HepG2 (cell line): ENCODE measurements around the gene ALK. TPM values are rescaled to one million over a fixed set of nuclear protein-coding genes. Genes with fewer than 3 reads are reported as not detected.

Experiments used
- ATAC-seq: fragments of 200-7000 bp; cut with Tn5 transposase; 3 replicates; pipeline ENCODE4 v1.9.1; 2020; ENCODE audit warnings: mild to moderate bottlenecking, moderate library complexity
- BruUV-seq: library from RNA; stranded (reverse); fragments of 400-500 nt; replicated peaks from 2 replicates; lab custom pipeline; 2021; lab: Mats Ljungman, UMichigan
- CTCF ChIA-PET: fragments of 300-600 bp; formaldehyde crosslinking; extraction: SDS; loops from one replicate; lab custom pipeline; 2021; ENCODE audit warnings: low total read pairs, inconsistent platforms, low intra/inter-chr PET ratio; lab: Yijun Ruan, JAX
- POLR2A ChIA-PET: fragments of 350-600 bp; sonication (Branson Sonifier 250); formaldehyde crosslinking; loops from one replicate; lab custom pipeline; 2020; ENCODE audit warnings: antibody characterized with exemption, inconsistent platforms; lab: Yijun Ruan, JAX
- DNase-seq: peaks from one replicate; pipeline ENCODE4 v3.0.0-alpha.2; 2015; ENCODE audit warnings: low spot score
- FAIRE-seq: peaks from 3 replicates; lab custom pipeline; 2011; peaks lifted over from hg19 to GRCh38; lab: Jason Lieb, UNC
- H2AFZ ChIP-seq: one replicate; pipeline ENCODE4 v1.6.1; 2011; ENCODE audit warnings: low read length, inconsistent platforms
- H3K27ac ChIP-seq: fragments of 300-600 bp; 3 replicates; pipeline ENCODE4 v1.8.0; 2011; ENCODE audit warnings: mixed run types, mild to moderate bottlenecking, mixed read lengths, low read length, inconsistent platforms; ENCODE audit not compliant: insufficient read depth; ENCODE audit errors: extremely low read length
- H3K27me3 ChIP-seq, 2 experiments: fragments of 200-600 bp in 1 of 2; 2 replicates in 1 of 2; 3 replicates in 1 of 2; pipeline versions ENCODE4 v1.6.0 to v1.8.0; 2011; ENCODE audit warnings: low read length in 2 of 2, mild to moderate bottlenecking in 2 of 2, moderate library complexity in 2 of 2, inconsistent platforms in 1 of 2; ENCODE audit not compliant: insufficient read depth in 2 of 2, control insufficient read depth in 1 of 2
- H3K36me3 ChIP-seq, 2 experiments: fragments of 200-600 bp in 1 of 2; replicated peaks in 1 of 2; 2 replicates in 1 of 2; 3 replicates in 1 of 2; pipeline versions ENCODE4 v1.5.1 to v1.8.0; 2011; ENCODE audit warnings: low read length in 2 of 2, inconsistent platforms in 1 of 2; ENCODE audit not compliant: insufficient read depth in 2 of 2, control insufficient read depth in 1 of 2
- H3K4me1 ChIP-seq: 2 replicates; pipeline ENCODE4 v1.5.1; 2012; ENCODE audit warnings: low read length, inconsistent platforms; ENCODE audit not compliant: insufficient read depth
- H3K4me2 ChIP-seq: 2 replicates; pipeline ENCODE4 v1.6.0; 2011; ENCODE audit warnings: low read depth, low read length, inconsistent platforms
- H3K4me3 ChIP-seq, 3 experiments: fragments of 200-600 bp in 1 of 3; sonication (generic), shearing (Covaris generic) in 1 of 3; replicated peaks in 1 of 3; 2 replicates each; pipeline ENCODE4 v1.5.1; 2011 to 2016; ENCODE audit warnings: low read length in 3 of 3, inconsistent platforms in 2 of 3, low read depth in 2 of 3, mild to moderate bottlenecking in 2 of 3, control low read depth in 1 of 3, mixed read lengths in 1 of 3; ENCODE audit not compliant: insufficient read depth in 1 of 3
- H3K79me2 ChIP-seq: one replicate; pipeline ENCODE4 v1.6.1; 2011; ENCODE audit warnings: low read length, inconsistent platforms; ENCODE audit not compliant: insufficient read depth
- H3K9ac ChIP-seq: 2 replicates; pipeline ENCODE4 v1.6.0; 2011; ENCODE audit warnings: mild to moderate bottlenecking, low read depth, low read length, inconsistent platforms; ENCODE audit not compliant: insufficient read depth
- H3K9me3 ChIP-seq: 2 replicates; pipeline ENCODE4 v1.5.1; 2012; ENCODE audit warnings: mild to moderate bottlenecking, low read length
- H4K20me1 ChIP-seq: 2 replicates; pipeline ENCODE4 v1.6.0; 2011; ENCODE audit warnings: inconsistent platforms, mild to moderate bottlenecking, low read length, moderate library complexity; ENCODE audit not compliant: insufficient read depth
- JUN ChIP-seq: sonication (generic); formaldehyde crosslinking; IDR thresholded peaks from 2 replicates; pipeline ENCODE4 v1.4.0; 2020; ENCODE audit warnings: mild to moderate bottlenecking, missing genetic modification reagents
- MAFF ChIP-seq: IDR thresholded peaks from 2 replicates; pipeline ENCODE4 v1.6.1; 2011; ENCODE audit warnings: low read depth, low read length, improper control_type of control experiment
- MTF1 ChIP-seq: sonication (generic); formaldehyde crosslinking; IDR thresholded peaks from 2 replicates; pipeline ENCODE4 v1.5.0; 2020; ENCODE audit warnings: missing genetic modification reagents
- TBL1XR1 ChIP-seq: fragments of 150-350 bp; IDR thresholded peaks from 2 replicates; pipeline ENCODE4 v1.6.1; 2014; ENCODE audit warnings: borderline replicate concordance, low read length; ENCODE audit not compliant: partially characterized antibody
- ZBTB44 ChIP-seq: sonication (generic); formaldehyde crosslinking; IDR thresholded peaks from 2 replicates; pipeline ENCODE4 v1.4.0; 2020; ENCODE audit warnings: missing genetic modification reagents
- ZNF260 ChIP-seq: sonication (generic); formaldehyde crosslinking; IDR thresholded peaks from 2 replicates; pipeline ENCODE4 v1.4.0; 2020; ENCODE audit warnings: missing genetic modification reagents, low read depth, mild to moderate bottlenecking, borderline replicate concordance
- ZNF556 ChIP-seq: sonication (generic); formaldehyde crosslinking; IDR thresholded peaks from 2 replicates; pipeline ENCODE4 v1.4.0; 2020; ENCODE audit warnings: mild to moderate bottlenecking, missing genetic modification reagents, borderline replicate concordance
- ZNF780A ChIP-seq: sonication (generic); formaldehyde crosslinking; IDR thresholded peaks from 2 replicates; pipeline ENCODE4 v1.8.0; 2022; ENCODE audit warnings: mild to moderate bottlenecking, missing genetic modification reagents, moderate library complexity
- WGBS: methylation state at CpG from one replicate; pipeline ENCODE4 v1.1.6; 2017; ENCODE audit warnings: low lambda C conversion rate; 5-methylcytosine and 5-hydroxymethylcytosine counted together
- in situ Hi-C: cut with HindIII; loops from 2 replicates; pipeline ENCODE4 v1.10.0; 2017; ENCODE audit warnings: low pct_unique_long_range_greater_than_20kb; ENCODE audit not compliant: extremely low pct_ligation_motif_present
- intact Hi-C: fragments of 100-400 bp; cut with micrococcal nuclease; formaldehyde crosslinking; loops from one replicate; pipeline ENCODE4 v1.10.0; 2022; ENCODE audit not compliant: unreplicated experiment
- polyA plus RNA-seq, 8 experiments: library from polyadenylated mRNA; depleted of rRNA in 3 of 8; stranded (reverse) in 7 of 8; unstranded in 1 of 8; fragments of >200 nt; fragmentation: Illumina TruSeq in 4 of 8; extraction: Trizol in 4 of 8; gene quantifications; 2 replicates each; pipeline versions ENCODE4 v1.2.1 to v1.2.3, GENCODE V29; 2011 to 2016; ENCODE audit warnings: low read depth in 4 of 8, missing spikeins in 1 of 8, mixed read lengths in 1 of 8; ENCODE audit not compliant: insufficient read depth in 1 of 8
- total RNA-seq, 5 experiments: library from RNA; depleted of rRNA; stranded (reverse); fragments of >200 nt; fragmentation: Illumina TruSeq; extraction: Trizol; gene quantifications; 2 replicates each; pipeline ENCODE4 v1.2.3, GENCODE V29; 2016; ENCODE audit warnings: low read depth in 1 of 5

The ALK gene
- total and polyA plus RNA-seq, 2 of the 13 experiments (the other 11 are each of a cell fraction or from before 2014, with no cell fraction given): not detected

GRCh38 chr2:29430382-29431112 lies 490.8 kb downstream of the ALK start:
- H3K4me3 ChIP-seq: no peak overlapping the region
- no peak overlapping the region for H3K27ac ChIP-seq
- intact Hi-C loops (no loop called here), in situ Hi-C loops (no loop called here)
- TF ChIP-seq MAFF (no peak), TBL1XR1 (no peak), ZNF556 (no peak), ZBTB44 (CRISPR knock-in tag) (no peak), ZNF780A (CRISPR knock-in tag) (no peak), ZNF260 (CRISPR knock-in tag) (no peak), MTF1 (no peak), JUN (no peak)
- no peak overlapping the region for H2AFZ ChIP-seq
- FAIRE-seq (no peak), ATAC-seq (no peak), DNase-seq (no peak)
- H3K9ac ChIP-seq: no peak overlapping the region
- H3K4me2 ChIP-seq: no peak overlapping the region
- ChIA-PET POLR2A (no interaction called here), CTCF (no interaction called here)
- no peaks in the 10 kb centered on the region for H3K79me2 ChIP-seq
- WGBS: 0% methylated on average over 4 of the region's 4 CpGs
- no peaks in the 10 kb centered on the region for H4K20me1 ChIP-seq
- no peaks in the 10 kb centered on the region for H3K9me3 ChIP-seq
- no peaks in the 10 kb centered on the region for H3K36me3 ChIP-seq
- BruUV-seq: no TSS peak
- H3K4me1 ChIP-seq: no peaks in the 10 kb centered on the region
- no peaks in the 10 kb centered on the region for H3K27me3 ChIP-seq
